ENCODE data around the gene GOLGA6L10.
"Not testable (repeated sequence)": the region's sequence is repeated elsewhere in the genome, so short reads cannot be mapped to it uniquely, and the experiment has no call there.

GOLGA6L10 gene

DNA sequence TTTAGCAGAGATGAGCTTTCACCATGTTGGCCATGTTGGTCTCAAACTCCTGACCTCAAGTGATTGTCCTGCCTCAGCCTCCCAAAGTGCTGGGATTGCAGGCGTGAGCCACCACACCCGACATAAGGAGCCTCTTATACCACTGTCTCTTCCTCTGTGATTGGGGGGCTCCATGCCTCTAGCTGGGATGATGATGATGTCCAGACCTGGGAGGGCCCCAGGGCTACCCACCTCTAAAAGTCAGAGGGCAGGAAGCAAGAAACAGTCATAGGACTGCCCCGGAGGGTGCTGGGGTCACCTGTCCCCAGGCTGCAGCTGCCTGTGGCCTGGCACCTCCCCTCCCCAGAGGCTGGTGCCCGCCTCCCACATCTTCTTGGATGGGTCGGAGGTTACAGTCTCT lies 5.4 kb downstream of the GOLGA6L10 start:
- H3K4me3 ChIP-seq (ENCODE audit: low read length); H3K9me3 ChIP-seq (ENCODE audit: control insufficient read depth, insufficient read depth, low read length); H3K27me3 ChIP-seq (ENCODE audit: control insufficient read depth, insufficient read depth, low read length): not testable (repeated sequence)

DNA sequence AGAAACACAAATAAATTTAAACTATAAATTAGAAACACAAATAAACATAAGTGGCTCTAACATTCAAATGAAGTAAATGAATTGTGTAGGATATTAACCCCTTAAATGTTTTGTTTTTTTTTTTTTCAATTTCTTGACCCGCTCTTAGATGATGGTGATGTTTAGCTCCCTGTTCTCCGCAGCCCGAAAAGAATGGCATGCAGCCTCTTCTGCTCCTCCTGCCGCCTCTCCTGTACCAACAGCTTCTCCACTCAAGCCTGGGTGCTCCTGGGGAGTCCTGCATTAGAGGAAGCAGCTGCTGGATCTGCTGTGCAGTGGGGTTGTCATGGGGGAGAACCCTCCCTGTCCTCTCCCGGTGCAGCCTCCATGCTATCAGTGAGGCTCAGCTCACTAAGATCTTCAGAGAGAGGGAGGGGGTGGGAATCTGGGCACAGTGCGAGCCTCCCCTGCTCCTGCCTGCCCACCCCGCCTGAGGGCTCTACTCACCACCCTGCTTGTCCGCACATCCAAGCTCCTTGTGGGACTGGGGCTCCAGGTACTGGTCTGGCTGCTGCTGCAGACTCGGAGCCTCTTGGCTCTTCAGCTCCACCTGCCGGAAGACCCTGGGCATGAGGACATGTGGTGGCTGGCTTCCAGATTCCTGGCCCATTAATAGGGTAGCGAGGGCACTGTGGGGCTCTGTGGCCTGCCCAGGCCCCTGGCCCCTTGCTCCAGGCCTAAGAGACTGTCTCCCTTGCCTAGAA lies 6.5 kb downstream of the GOLGA6L10 start:
- H3K27me3 ChIP-seq (ENCODE audit: control insufficient read depth, insufficient read depth, low read length); H3K27ac ChIP-seq (ENCODE audit: low read length); DNase-seq (ENCODE audit: low read depth, low spot score); H3K4me1 ChIP-seq (ENCODE audit: control insufficient read depth, insufficient read depth, low read length); H3K36me3 ChIP-seq (ENCODE audit: control insufficient read depth, insufficient read depth, low read length); H3K4me3 ChIP-seq (ENCODE audit: low read length); H3K9me3 ChIP-seq (ENCODE audit: control insufficient read depth, insufficient read depth, low read length): not testable (repeated sequence)
- no CpG with 5 or more reads among the region's 11 CpGs for whole genome bisulfite sequencing (ENCODE audit: insufficient coverage, insufficient read length)

More for the DNA sequence above, 5.4 kb downstream of the GOLGA6L10 start:
- H3K27ac ChIP-seq (ENCODE audit: low read length); DNase-seq (ENCODE audit: low read depth, low spot score); H3K4me1 ChIP-seq (ENCODE audit: control insufficient read depth, insufficient read depth, low read length); H3K36me3 ChIP-seq (ENCODE audit: control insufficient read depth, insufficient read depth, low read length): not testable (repeated sequence)
- no CpG with 5 or more reads among the region's 5 CpGs for WGBS (ENCODE audit: insufficient coverage, insufficient read length)

GRCh38 chr15:82338573-82338972 lies 10.7 kb downstream of the GOLGA6L10 start:
- not testable (repeated sequence) for H3K36me3 ChIP-seq (ENCODE audit: control insufficient read depth, insufficient read depth, low read length); H3K27ac ChIP-seq (ENCODE audit: low read length); H3K27me3 ChIP-seq (ENCODE audit: control insufficient read depth, insufficient read depth, low read length); H3K4me1 ChIP-seq (ENCODE audit: control insufficient read depth, insufficient read depth, low read length); H3K9me3 ChIP-seq (ENCODE audit: control insufficient read depth, insufficient read depth, low read length); DNase-seq (ENCODE audit: low read depth, low spot score); H3K4me3 ChIP-seq (ENCODE audit: low read length)
- WGBS (ENCODE audit: insufficient coverage, insufficient read length), result no CpG with 5 or more reads among the region's 8 CpGs

- not testable (repeated sequence) for H3K27ac ChIP-seq (ENCODE audit: low read length); H3K27me3 ChIP-seq (ENCODE audit: control insufficient read depth, insufficient read depth, low read length); H3K9me3 ChIP-seq (ENCODE audit: control insufficient read depth, insufficient read depth, low read length); H3K4me3 ChIP-seq (ENCODE audit: low read length); DNase-seq (ENCODE audit: low read depth, low spot score); H3K36me3 ChIP-seq (ENCODE audit: control insufficient read depth, insufficient read depth, low read length); H3K4me1 ChIP-seq (ENCODE audit: control insufficient read depth, insufficient read depth, low read length)
- no CpG with 5 or more reads among the region's 11 CpGs for WGBS (ENCODE audit: insufficient coverage, insufficient read length)
These were observed 11.2 kb downstream of the GOLGA6L10 start for GRCh38 chr15:82338053-82338452.

DNA sequence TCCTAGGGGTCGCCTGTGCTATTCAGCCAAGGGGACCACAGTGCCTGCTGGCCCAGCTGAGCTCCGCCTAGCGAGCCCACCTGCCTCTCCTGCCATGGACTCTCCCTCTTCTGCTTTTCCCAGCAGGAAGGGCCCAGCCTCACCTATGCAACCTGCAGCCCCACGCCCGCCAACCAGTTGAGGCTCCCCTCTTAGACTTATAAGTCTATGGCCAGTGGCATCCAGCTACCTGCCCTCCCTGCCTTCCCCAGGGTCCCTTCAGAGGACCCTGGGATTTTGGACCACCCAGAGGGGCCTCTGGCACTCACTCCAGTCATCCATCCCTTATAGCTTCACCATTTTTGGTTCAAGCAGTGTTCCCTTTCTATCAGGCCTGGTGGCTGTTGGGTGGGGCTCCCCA lies 12.2 kb downstream of the GOLGA6L10 start:
- H3K36me3 ChIP-seq (ENCODE audit: control insufficient read depth, insufficient read depth, low read length); H3K27ac ChIP-seq (ENCODE audit: low read length); H3K4me3 ChIP-seq (ENCODE audit: low read length); H3K4me1 ChIP-seq (ENCODE audit: control insufficient read depth, insufficient read depth, low read length); DNase-seq (ENCODE audit: low read depth, low spot score); H3K9me3 ChIP-seq (ENCODE audit: control insufficient read depth, insufficient read depth, low read length); H3K27me3 ChIP-seq (ENCODE audit: control insufficient read depth, insufficient read depth, low read length): not testable (repeated sequence)
- WGBS (ENCODE audit: insufficient coverage, insufficient read length), result no CpG with 5 or more reads among the region's 5 CpGs

DNA sequence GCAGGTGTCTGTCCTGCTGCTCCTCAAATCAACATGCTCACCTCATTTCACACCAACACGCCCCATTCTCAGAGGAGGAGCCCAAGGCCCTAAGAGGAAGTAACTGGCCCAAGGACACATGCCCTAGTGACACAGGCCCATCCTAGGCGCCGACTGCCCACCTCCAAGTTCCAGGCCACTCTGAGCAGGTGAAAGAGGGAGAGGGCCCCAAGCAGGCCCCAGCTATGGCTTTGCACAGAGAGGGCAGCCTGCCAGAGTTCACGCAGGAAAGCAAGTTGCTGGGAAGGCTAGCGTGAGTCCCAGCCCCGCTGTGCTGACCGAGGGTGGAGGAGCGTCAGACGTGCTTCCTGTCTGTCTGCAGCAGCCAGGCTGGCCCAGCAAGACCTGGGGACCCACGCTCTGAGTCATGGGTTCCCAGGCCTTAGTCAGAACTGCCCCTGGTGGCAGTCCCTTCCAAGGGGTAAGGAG lies 13.1 kb downstream of the GOLGA6L10 start:
- H3K9me3 ChIP-seq (ENCODE audit: control insufficient read depth, insufficient read depth, low read length); H3K4me3 ChIP-seq (ENCODE audit: low read length); H3K27ac ChIP-seq (ENCODE audit: low read length); DNase-seq (ENCODE audit: low read depth, low spot score); H3K4me1 ChIP-seq (ENCODE audit: control insufficient read depth, insufficient read depth, low read length); H3K27me3 ChIP-seq (ENCODE audit: control insufficient read depth, insufficient read depth, low read length); H3K36me3 ChIP-seq (ENCODE audit: control insufficient read depth, insufficient read depth, low read length): not testable (repeated sequence)
- WGBS (ENCODE audit: insufficient coverage, insufficient read length), result no CpG with 5 or more reads among the region's 10 CpGs

DNA sequence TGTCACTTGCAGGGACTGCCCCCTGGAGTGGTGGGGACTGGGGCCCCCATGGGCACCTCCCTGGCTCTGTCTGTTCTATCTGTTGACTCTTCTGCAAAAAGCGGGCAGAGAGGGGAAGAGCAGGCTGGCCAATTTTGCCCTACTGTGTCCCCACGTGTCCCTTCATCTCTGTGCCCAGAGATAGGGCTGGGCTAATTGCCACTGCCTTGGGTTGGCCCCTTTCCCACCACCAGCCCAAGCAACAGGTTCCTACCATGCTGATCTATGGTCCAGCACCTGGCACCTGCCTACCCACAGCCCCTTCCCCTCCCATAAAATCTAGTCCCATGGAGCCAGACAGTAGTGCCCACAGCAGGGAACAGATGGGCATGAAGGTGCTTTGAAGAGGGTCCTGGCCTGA lies 14.3 kb downstream of the GOLGA6L10 start:
- WGBS (ENCODE audit: insufficient coverage, insufficient read length), result no CpG with 5 or more reads among the region's 2 CpGs
- not testable (repeated sequence) for H3K4me3 ChIP-seq (ENCODE audit: low read length); H3K9me3 ChIP-seq (ENCODE audit: control insufficient read depth, insufficient read depth, low read length); H3K27me3 ChIP-seq (ENCODE audit: control insufficient read depth, insufficient read depth, low read length); H3K4me1 ChIP-seq (ENCODE audit: control insufficient read depth, insufficient read depth, low read length); H3K36me3 ChIP-seq (ENCODE audit: control insufficient read depth, insufficient read depth, low read length); DNase-seq (ENCODE audit: low read depth, low spot score); H3K27ac ChIP-seq (ENCODE audit: low read length)

DNA sequence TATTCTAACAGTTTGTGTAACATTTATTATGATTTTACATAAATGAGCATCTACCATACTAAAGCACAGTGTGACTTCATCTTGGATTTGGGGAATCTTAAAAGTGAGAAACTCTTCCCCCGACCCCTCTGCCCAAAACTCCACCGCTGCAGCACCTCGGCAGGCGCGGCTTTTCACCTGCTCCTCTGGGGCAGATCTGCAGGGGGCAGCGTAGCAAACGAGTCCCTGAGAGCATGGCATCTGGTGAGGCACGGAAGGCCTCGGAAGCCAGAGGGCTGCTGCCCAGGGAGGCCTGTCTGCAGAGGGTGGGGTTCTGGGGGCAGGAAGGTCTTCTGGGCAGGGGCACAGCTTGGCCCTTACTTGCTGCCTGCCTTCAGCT lies 14.7 kb downstream of the GOLGA6L10 start:
- WGBS (ENCODE audit: insufficient coverage, insufficient read length), result no CpG with 5 or more reads among the region's 9 CpGs
- H3K36me3 ChIP-seq (ENCODE audit: control insufficient read depth, insufficient read depth, low read length); H3K9me3 ChIP-seq (ENCODE audit: control insufficient read depth, insufficient read depth, low read length); H3K27ac ChIP-seq (ENCODE audit: low read length); H3K4me1 ChIP-seq (ENCODE audit: control insufficient read depth, insufficient read depth, low read length); H3K27me3 ChIP-seq (ENCODE audit: control insufficient read depth, insufficient read depth, low read length); DNase-seq (ENCODE audit: low read depth, low spot score); H3K4me3 ChIP-seq (ENCODE audit: low read length): not testable (repeated sequence)

- not testable (repeated sequence) for H3K9me3 ChIP-seq (ENCODE audit: control insufficient read depth, insufficient read depth, low read length); H3K4me1 ChIP-seq (ENCODE audit: control insufficient read depth, insufficient read depth, low read length); H3K27ac ChIP-seq (ENCODE audit: low read length); H3K4me3 ChIP-seq (ENCODE audit: low read length); DNase-seq (ENCODE audit: low read depth, low spot score); H3K36me3 ChIP-seq (ENCODE audit: control insufficient read depth, insufficient read depth, low read length); H3K27me3 ChIP-seq (ENCODE audit: control insufficient read depth, insufficient read depth, low read length)
- no CpG with 5 or more reads among the region's 43 CpGs for WGBS (ENCODE audit: insufficient coverage, insufficient read length)
These were observed 15.4 kb downstream of the GOLGA6L10 start for GRCh38 chr15:82333603-82334553.

GRCh38 chr15:82332711-82333602 lies 16.3 kb downstream of the GOLGA6L10 start:
- not testable (repeated sequence) for H3K9me3 ChIP-seq (ENCODE audit: control insufficient read depth, insufficient read depth, low read length); H3K36me3 ChIP-seq (ENCODE audit: control insufficient read depth, insufficient read depth, low read length); H3K27me3 ChIP-seq (ENCODE audit: control insufficient read depth, insufficient read depth, low read length); H3K4me1 ChIP-seq (ENCODE audit: control insufficient read depth, insufficient read depth, low read length); H3K27ac ChIP-seq (ENCODE audit: low read length); H3K4me3 ChIP-seq (ENCODE audit: low read length); DNase-seq (ENCODE audit: low read depth, low spot score)
- WGBS (ENCODE audit: insufficient coverage, insufficient read length), result no CpG with 5 or more reads among the region's 13 CpGs
